ENCODE results near the gene WWOX. TPM values are rescaled to one million over a fixed set of nuclear protein-coding genes. Genes with fewer than 3 reads are reported as not detected.

The WWOX gene
- polyA plus RNA-seq, 1 donor (not counting 4 experiments of a cell fraction or from before 2014, with no cell fraction given) = 5.1 TPM

GRCh38 chr16:79055251-79055970 is 956.0 kb downstream of the WWOX start:
- H3K9me3 ChIP-seq (ENCODE audit: control insufficient read depth, low read depth, low read length) = no peaks in the 10 kb centered on the region
- no peak overlapping the region for H2AFZ ChIP-seq (ENCODE audit: control insufficient read depth, low read length)
- H3K4me3 ChIP-seq (ENCODE audit: control insufficient read depth in 2 of 3, extremely low read depth in 1 of 3, insufficient read depth in 2 of 3, low read depth in 1 of 3, low read length in 3 of 3) = no peak overlapping the region
- DNase-seq (ENCODE audit: low read depth, low spot score) (no peak), FAIRE-seq (no peak)
- dilution Hi-C loops (cut with MboI; ENCODE audit: extremely low pct_ligation_motif_present, low sequenced_read_pairs) = no loop called here
- H4K20me1 ChIP-seq (ENCODE audit: control insufficient read depth, extremely low read depth, insufficient read depth, low read length) = no peaks in the 10 kb centered on the region
- TF ChIP-seq CTCF (optimal IDR thresholded peaks at IDR 0.05 in 1 of 3, IDR thresholded peaks at IDR 0.05 in 1 of 3, conservative IDR thresholded peaks at IDR 0.05 in 1 of 3; ENCODE audit: extremely low read depth in 1 of 3, insufficient read depth in 2 of 3, low read length in 3 of 3) = no peak
- no peak for TF ChIP-seq EZH2 (IDR thresholded peaks at IDR 0.05; ENCODE audit: low read length)
- H3K79me2 ChIP-seq (ENCODE audit: control insufficient read depth, insufficient read depth, low read length) = no peaks in the 10 kb centered on the region
- H3K27ac ChIP-seq (ENCODE audit: control insufficient read depth, insufficient read depth, low read length) = no peak overlapping the region
- H3K9ac ChIP-seq (ENCODE audit: control insufficient read depth, extremely low read depth, insufficient read depth, low read length) = no peak overlapping the region
- H3K27me3 ChIP-seq (ENCODE audit: control insufficient read depth, extremely low read depth, insufficient read depth, low read length) = no peaks in the 10 kb centered on the region
- peaks cover 14% of the 10 kb centered on the region for H3K4me1 ChIP-seq (ENCODE audit: control insufficient read depth, extremely low read depth, insufficient read depth, low read length)
- H3K4me2 ChIP-seq (ENCODE audit: control insufficient read depth, extremely low read depth, insufficient read depth, low read depth, low read length) = no peak overlapping the region
- H3K9me1 ChIP-seq (ENCODE audit: control insufficient read depth, extremely low read depth, insufficient read depth, low read length) = no peaks in the 10 kb centered on the region
- no peaks in the 10 kb centered on the region for H3K36me3 ChIP-seq (ENCODE audit: control insufficient read depth in 2 of 2, extremely low read depth in 1 of 2, insufficient read depth in 2 of 2, low read length in 2 of 2)

- Histone ChIP-seq H2AFZ (ENCODE audit: control insufficient read depth, low read length) (no peak overlapping the region), H3K9me3 (ENCODE audit: control insufficient read depth, low read depth, low read length) (no peaks in the 10 kb centered on the region), H3K9ac (ENCODE audit: control insufficient read depth, extremely low read depth, insufficient read depth, low read length) (no peak overlapping the region), H3K79me2 (ENCODE audit: control insufficient read depth, insufficient read depth, low read length) (no peaks in the 10 kb centered on the region), H3K4me1 (ENCODE audit: control insufficient read depth, extremely low read depth, insufficient read depth, low read length) (no peaks in the 10 kb centered on the region), H3K4me3 (ENCODE audit: control insufficient read depth in 2 of 3, extremely low read depth in 1 of 3, insufficient read depth in 2 of 3, low read depth in 1 of 3, low read length in 3 of 3) (no peak overlapping the region), H3K27ac (ENCODE audit: control insufficient read depth, insufficient read depth, low read length) (no peak overlapping the region), H3K27me3 (ENCODE audit: control insufficient read depth, extremely low read depth, insufficient read depth, low read length) (peaks cover 13% of the 10 kb centered on the region), H3K36me3 (ENCODE audit: control insufficient read depth in 2 of 2, extremely low read depth in 1 of 2, insufficient read depth in 2 of 2, low read length in 2 of 2) (no peaks in the 10 kb centered on the region), H3K4me2 (ENCODE audit: control insufficient read depth, extremely low read depth, insufficient read depth, low read depth, low read length) (no peak overlapping the region), H4K20me1 (ENCODE audit: control insufficient read depth, extremely low read depth, insufficient read depth, low read length) (no peaks in the 10 kb centered on the region), H3K9me1 (ENCODE audit: control insufficient read depth, extremely low read depth, insufficient read depth, low read length) (no peaks in the 10 kb centered on the region)
- FAIRE-seq = no peak
- TF ChIP-seq CTCF (optimal IDR thresholded peaks at IDR 0.05 in 1 of 3, IDR thresholded peaks at IDR 0.05 in 1 of 3, conservative IDR thresholded peaks at IDR 0.05 in 1 of 3; ENCODE audit: extremely low read depth in 1 of 3, insufficient read depth in 2 of 3, low read length in 3 of 3) (no peak), EZH2 (IDR thresholded peaks at IDR 0.05; ENCODE audit: low read length) (no peak)
- dilution Hi-C loops (cut with MboI; ENCODE audit: extremely low pct_ligation_motif_present, low sequenced_read_pairs) = no loop called here
- DNase-seq (ENCODE audit: low read depth, low spot score) = no peak
These were observed 961.7 kb downstream of the WWOX start for GRCh38 chr16:79061181-79061580.

All from keratinocyte (primary cell).